KOPT-K1 (cell line): Measurements from ENCODE around the gene CUL5.

Source experiments
- H3K27ac ChIP-seq: fragments of 200-600 bp; sonication (generic); 2 replicates; pipeline ENCODE4 v1.5.1; 2016; ENCODE audit warnings: antibody characterized with exemption, mild to moderate bottlenecking, low read depth, low read length; ENCODE audit not compliant: poor library complexity, severe bottlenecking
- H3K36me3 ChIP-seq: fragments of 200-600 bp; sonication (generic); 2 replicates; pipeline ENCODE4 v1.5.1; 2017; ENCODE audit warnings: antibody characterized with exemption, mild to moderate bottlenecking, low read length, moderate library complexity; ENCODE audit not compliant: insufficient read depth
- H3K9me3 ChIP-seq: fragments of 200-600 bp; sonication (generic); 2 replicates; pipeline ENCODE4 v1.5.1; 2017; ENCODE audit warnings: antibody characterized with exemption, low read length, mild to moderate bottlenecking; ENCODE audit not compliant: insufficient read depth, poor library complexity, severe bottlenecking

The CUL5 gene

GRCh38 chr11:108037636-108038035 is 28.9 kb downstream of the CUL5 start:
- H3K27ac ChIP-seq, result no peak overlapping the region
- peaks cover 89% of the 10 kb centered on the region for H3K36me3 ChIP-seq
- H3K9me3 ChIP-seq, result no peaks in the 10 kb centered on the region

DNA sequence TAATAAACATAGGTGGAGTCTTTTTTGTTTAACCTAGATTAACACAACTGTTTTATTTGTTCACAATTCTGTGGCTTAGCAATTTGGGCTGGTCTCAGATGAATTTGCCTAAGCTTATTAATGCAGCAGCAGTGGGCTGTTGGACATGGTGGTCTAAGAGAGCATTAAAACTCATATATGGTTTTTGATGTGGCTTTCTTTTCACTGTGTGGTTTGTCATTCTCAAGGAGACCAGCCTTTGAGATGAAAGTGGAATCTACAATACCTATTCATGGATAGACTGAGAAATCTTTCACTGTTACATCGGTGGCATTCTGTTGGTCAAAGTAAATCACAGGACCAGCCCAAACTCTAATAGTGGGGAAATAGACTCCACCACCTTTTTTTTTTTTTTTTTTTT is 39.6 kb downstream of the CUL5 start:
- Histone ChIP-seq H3K36me3 (peaks cover 73% of the 10 kb centered on the region), H3K27ac (no peak overlapping the region), H3K9me3 (no peaks in the 10 kb centered on the region)

GRCh38 chr11:108062336-108062735 is 53.6 kb downstream of the CUL5 start:
- Histone ChIP-seq H3K27ac (no peak overlapping the region), H3K36me3 (peaks cover 81% of the 10 kb centered on the region), H3K9me3 (no peaks in the 10 kb centered on the region)

DNA sequence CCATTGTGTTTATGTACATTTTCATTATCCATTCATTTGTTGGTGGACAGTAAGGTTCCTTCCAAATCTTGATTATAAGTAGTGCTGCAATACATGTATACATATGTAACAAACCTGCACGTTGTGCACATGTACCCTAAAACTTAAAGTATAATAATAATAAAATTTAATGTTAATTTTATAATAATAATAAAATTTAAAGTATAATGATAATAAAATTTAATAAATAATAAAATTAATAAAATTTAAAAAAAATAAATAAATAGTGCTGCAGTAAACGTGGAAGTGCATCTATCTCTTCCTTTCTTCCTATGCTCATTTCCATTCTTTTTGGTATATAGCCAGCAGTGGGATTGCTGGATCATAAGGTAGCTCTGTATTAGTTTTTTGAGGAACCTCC is 54.7 kb downstream of the CUL5 start:
- Histone ChIP-seq H3K27ac (no peak overlapping the region), H3K9me3 (no peaks in the 10 kb centered on the region), H3K36me3 (peaks cover 84% of the 10 kb centered on the region)

GRCh38 chr11:108069947-108070346 is 61.2 kb downstream of the CUL5 start:
- peak overlapping the region; percentile 28 for H3K27ac ChIP-seq
- H3K36me3 ChIP-seq, result peaks cover 85% of the 10 kb centered on the region
- no peaks in the 10 kb centered on the region for H3K9me3 ChIP-seq

- H3K36me3 ChIP-seq, result peaks cover 69% of the 10 kb centered on the region
- no peak overlapping the region for H3K27ac ChIP-seq
- H3K9me3 ChIP-seq, result no peaks in the 10 kb centered on the region
Observed at GRCh38 chr11:108084811-108085210, 76.1 kb downstream of the CUL5 start.

GRCh38 chr11:108085672-108086071 is 77.0 kb downstream of the CUL5 start:
- no peaks in the 10 kb centered on the region for H3K9me3 ChIP-seq
- H3K27ac ChIP-seq, result no peak overlapping the region
- peaks cover 61% of the 10 kb centered on the region for H3K36me3 ChIP-seq

- H3K27ac ChIP-seq, result no peak overlapping the region
- H3K36me3 ChIP-seq, result peaks cover 83% of the 10 kb centered on the region
- no peaks in the 10 kb centered on the region for H3K9me3 ChIP-seq
Observed at GRCh38 chr11:108092134-108092533, 83.4 kb downstream of the CUL5 start.

DNA sequence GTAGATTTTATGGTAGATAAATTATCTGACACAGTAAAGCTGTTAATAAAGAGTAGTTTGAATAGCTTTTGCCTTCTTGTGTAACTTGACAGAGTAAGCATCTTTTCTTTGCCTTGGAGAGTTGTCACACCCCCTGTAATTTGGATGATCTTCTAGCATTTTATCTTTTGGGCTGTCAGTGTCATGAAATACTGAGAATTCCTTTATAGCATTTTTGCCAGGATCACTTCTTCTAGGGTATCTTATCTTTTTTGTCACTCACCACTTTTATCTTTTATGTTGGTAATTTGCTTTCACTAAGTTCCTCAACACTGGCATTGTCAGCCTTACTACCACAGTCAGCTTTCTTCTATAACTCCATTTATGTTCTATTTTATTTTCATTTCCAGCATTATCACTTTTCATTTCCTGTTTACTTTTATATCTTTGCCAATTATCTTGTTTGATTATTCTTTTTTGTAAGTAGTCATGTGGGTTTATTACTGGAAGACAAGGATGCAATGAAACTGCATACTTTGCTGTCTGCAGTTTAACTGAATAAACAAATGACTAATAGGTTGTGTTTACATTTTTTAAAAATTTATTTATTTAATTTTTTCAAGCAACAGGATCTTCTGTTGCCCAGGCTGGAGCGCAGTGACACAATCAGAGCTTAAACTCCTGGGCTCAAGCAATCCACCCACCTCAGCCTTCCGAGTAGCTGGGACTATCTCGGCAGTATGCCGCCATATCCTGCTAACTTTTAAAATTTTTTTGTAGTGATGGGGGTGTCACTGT is 84.6 kb downstream of the CUL5 start:
- peaks cover 88% of the 10 kb centered on the region for H3K36me3 ChIP-seq
- H3K27ac ChIP-seq, result no peak overlapping the region
- H3K9me3 ChIP-seq, result no peaks in the 10 kb centered on the region

GRCh38 chr11:108097179-108097578 is 88.5 kb downstream of the CUL5 start:
- H3K9me3 ChIP-seq, result no peaks in the 10 kb centered on the region
- no peak overlapping the region for H3K27ac ChIP-seq
- peaks cover 97% of the 10 kb centered on the region for H3K36me3 ChIP-seq

- H3K9me3 ChIP-seq, result no peaks in the 10 kb centered on the region
- H3K36me3 ChIP-seq, result peaks cover 93% of the 10 kb centered on the region
Observed at GRCh38 chr11:108101090-108101775, 92.5 kb downstream of the CUL5 start.

GRCh38 chr11:108111126-108111525 is 102.4 kb downstream of the CUL5 start:
- Histone ChIP-seq H3K9me3 (no peaks in the 10 kb centered on the region), H3K27ac (no peak overlapping the region), H3K36me3 (no peaks in the 10 kb centered on the region; the same call in 1 of the 2 replicates)

More at GRCh38 chr11:108101090-108101775, 92.5 kb downstream of the CUL5 start:
- H3K27ac ChIP-seq, result no peak overlapping the region

DNA sequence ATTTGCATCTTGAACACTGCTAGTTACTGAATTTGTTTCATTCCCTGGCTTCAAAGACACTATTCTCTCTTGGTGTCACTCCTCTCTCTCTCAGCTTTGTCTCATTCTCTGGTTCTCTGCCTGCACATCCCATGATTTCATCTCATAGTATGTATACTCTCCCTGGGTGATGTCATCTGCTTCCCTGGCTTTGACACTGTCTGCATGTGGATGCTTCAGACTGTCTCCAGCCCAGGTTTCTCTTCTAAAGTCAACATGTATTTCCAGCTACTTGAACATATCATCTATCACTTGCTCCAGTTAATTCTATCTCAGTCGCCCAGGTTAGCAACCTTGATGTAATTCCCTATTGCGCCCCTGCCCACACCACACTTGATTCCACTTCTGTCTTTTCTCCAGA is 103.4 kb downstream of the CUL5 start:
- no peaks in the 10 kb centered on the region; the same call in 1 of the 2 replicates for H3K36me3 ChIP-seq

DNA sequence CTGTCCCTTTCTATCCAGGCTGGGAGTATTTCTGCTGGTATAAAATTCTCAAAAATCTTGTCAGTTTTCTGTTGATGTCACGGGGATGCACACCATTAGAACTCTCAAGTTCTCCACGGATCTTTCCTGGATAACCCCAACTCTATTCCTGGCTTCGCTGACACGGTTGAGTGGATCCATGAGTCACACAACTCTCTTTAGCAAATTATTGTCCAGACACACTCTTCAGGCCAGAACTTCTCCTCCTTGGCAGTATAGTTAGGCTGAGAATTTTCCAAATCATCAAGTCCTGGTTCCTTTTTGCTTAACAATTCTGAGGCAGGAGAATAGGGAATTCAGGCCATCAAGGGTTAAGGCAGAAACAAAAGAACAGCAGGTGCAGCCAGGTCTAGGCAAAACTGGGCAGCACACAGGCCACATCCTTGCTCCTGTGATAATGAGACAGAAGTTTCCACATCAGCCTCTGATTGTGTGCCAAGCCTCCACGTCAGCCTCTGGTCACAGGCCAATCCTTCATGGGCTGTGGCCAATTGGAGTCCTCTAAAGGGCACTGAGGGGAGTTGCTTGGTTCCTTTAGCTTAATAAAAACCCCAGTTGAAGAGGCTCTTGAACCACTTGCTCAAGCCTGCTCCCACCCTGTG is 106.9 kb downstream of the CUL5 start:
- no peaks in the 10 kb centered on the region for H3K9me3 ChIP-seq
- H3K36me3 ChIP-seq, result no peaks in the 10 kb centered on the region
- H3K27ac ChIP-seq, result no peak overlapping the region

More for the DNA sequence above, 103.4 kb downstream of the CUL5 start:
- Histone ChIP-seq H3K27ac (no peak overlapping the region), H3K9me3 (no peaks in the 10 kb centered on the region)

- Histone ChIP-seq H3K9me3 (no peaks in the 10 kb centered on the region), H3K36me3 (no peaks in the 10 kb centered on the region), H3K27ac (no peak overlapping the region)
Observed at GRCh38 chr11:108117746-108118371, 109.2 kb downstream of the CUL5 start.
